IMR-90 (cell line): ENCODE data around the gene TTLL7.

ENCODE experiments used
- CTCF ChIP-seq: conservative IDR thresholded peaks from 2 replicates; pipeline ENCODE4 v1.5.1; 2012; ENCODE audit warnings: mild to moderate bottlenecking, low read depth, low read length, improper control_type of control experiment
- RAD21 ChIP-seq: IDR thresholded peaks from 2 replicates; pipeline ENCODE4 v1.6.1; 2012; ENCODE audit warnings: low read length, improper control_type of control experiment
- SMC3 ChIP-seq: fragments of 150-350 bp; IDR thresholded peaks from 2 replicates; pipeline ENCODE4 v1.6.1; 2016; ENCODE audit warnings: low read depth, mild to moderate bottlenecking, antibody characterized with exemption, low read length, moderate library complexity

- no peak for TF ChIP-seq CTCF
- TF ChIP-seq SMC3: no peak
- no peak for TF ChIP-seq RAD21
These were observed 781 bp downstream of the TTLL7 start for GRCh38 chr1:83998205-83998497.
